K562 (cell line): ENCODE measurements around the gene PRDM4. TPM values are rescaled to one million over a fixed set of nuclear protein-coding genes. Genes with fewer than 3 reads are reported as not detected.

ENCODE experiments used
- ATAC-seq: fragments of 200-7000 bp; cut with Tn5 transposase; 3 replicates; pipeline ENCODE4 v1.9.1; 2020; ENCODE audit warnings: moderate library complexity
- BruUV-seq: library from RNA; stranded (reverse); fragments of 400-500 nt; replicated peaks from 2 replicates; lab custom pipeline; 2021; lab: Mats Ljungman, UMichigan
- CTCF ChIA-PET: fragments of 300-600 bp; formaldehyde crosslinking; extraction: SDS; loops from one replicate; lab custom pipeline; 2021; ENCODE audit warnings: low intra/inter-chr PET ratio; lab: Yijun Ruan, JAX
- POLR2A ChIA-PET: fragments of 300-600, 350-650 bp; sonication (Branson Sonifier 250); formaldehyde crosslinking; extraction: SDS; loops from one replicate; lab custom pipeline; 2021; ENCODE audit warnings: antibody characterized with exemption, inconsistent platforms; lab: Yijun Ruan, JAX
- DNase-seq, 4 experiments: peaks; one replicate each; pipeline versions ENCODE4 v3.0.0 to v3.0.0-alpha.2; 2011 to 2018; ENCODE audit warnings: low spot score in 3 of 4, mixed read lengths in 3 of 4; ENCODE audit errors: extremely low read depth in 1 of 4
- FAIRE-seq: peaks from 2 replicates; lab custom pipeline; 2011; peaks lifted over from hg19 to GRCh38; lab: Jason Lieb, UNC
- H2AFZ ChIP-seq: 2 replicates; pipeline ENCODE4 v1.6.0; 2011; ENCODE audit warnings: low read depth, low read length, control low read depth, inconsistent platforms
- H3K27ac ChIP-seq: fragments of 200-600 bp; 3 replicates; pipeline ENCODE4 v1.8.0; 2011; ENCODE audit warnings: low read depth, mild to moderate bottlenecking, control low read depth, inconsistent platforms, low read length, moderate library complexity, mixed read lengths; ENCODE audit errors: extremely low read depth
- H3K27me3 ChIP-seq, 2 experiments: fragments of 300-600 bp in 1 of 2; 2 replicates in 1 of 2; 3 replicates in 1 of 2; pipeline versions ENCODE4 v1.6.0 to v1.8.0; 2011; ENCODE audit warnings: inconsistent platforms in 2 of 2, low read length in 2 of 2, mild to moderate bottlenecking in 1 of 2, mixed read lengths in 1 of 2, moderate library complexity in 1 of 2; ENCODE audit not compliant: control insufficient read depth in 2 of 2, insufficient read depth in 2 of 2
- H3K36me3 ChIP-seq: fragments of 300-600 bp; 3 replicates; pipeline ENCODE4 v1.8.0; 2011; ENCODE audit warnings: mild to moderate bottlenecking, low read length, inconsistent platforms; ENCODE audit not compliant: control insufficient read depth, insufficient read depth
- H3K4me1 ChIP-seq, 2 experiments: fragments of 200-600 bp in 1 of 2; replicated peaks in 1 of 2; 2 replicates in 1 of 2; 3 replicates in 1 of 2; pipeline versions ENCODE4 v1.5.1 to v1.8.0; 2011; ENCODE audit warnings: inconsistent platforms in 2 of 2, low read length in 2 of 2, mild to moderate bottlenecking in 1 of 2, mixed read lengths in 1 of 2, moderate library complexity in 1 of 2; ENCODE audit not compliant: control insufficient read depth in 2 of 2, insufficient read depth in 2 of 2
- H3K4me2 ChIP-seq: 2 replicates; pipeline ENCODE4 v1.6.1; 2011; ENCODE audit warnings: low read length, control low read depth, inconsistent platforms, mixed read lengths; ENCODE audit not compliant: insufficient read depth
- H3K4me3 ChIP-seq: fragments of 200-600 bp; sonication (generic), shearing (Covaris generic); 2 replicates; pipeline ENCODE4 v1.5.1; 2016; ENCODE audit warnings: control low read depth, inconsistent platforms
- H3K79me2 ChIP-seq: fragments of 200-600 bp; 3 replicates; pipeline ENCODE4 v1.8.0; 2011; ENCODE audit warnings: low read length, inconsistent platforms; ENCODE audit not compliant: control insufficient read depth, insufficient read depth
- H3K9ac ChIP-seq, 2 experiments: 2 replicates each; pipeline versions ENCODE4 v1.6.0 to v1.6.1; 2011; ENCODE audit warnings: low read depth in 2 of 2, low read length in 2 of 2, control low read depth in 1 of 2, inconsistent platforms in 1 of 2, mild to moderate bottlenecking in 1 of 2, mixed read lengths in 1 of 2; ENCODE audit not compliant: insufficient read depth in 1 of 2
- H3K9me1 ChIP-seq: one replicate; pipeline ENCODE4 v1.6.0; 2011; ENCODE audit warnings: inconsistent platforms, mild to moderate bottlenecking, low read length, moderate library complexity; ENCODE audit not compliant: control insufficient read depth, insufficient read depth
- H3K9me3 ChIP-seq: replicated peaks from 2 replicates; pipeline ENCODE4 v1.5.1; 2011; ENCODE audit warnings: low read depth, low read length, inconsistent platforms; ENCODE audit not compliant: control insufficient read depth, insufficient read depth
- H4K20me1 ChIP-seq: replicated peaks from 2 replicates; pipeline ENCODE4 v1.6.1; 2011; ENCODE audit warnings: low read length, inconsistent platforms, mixed read lengths; ENCODE audit not compliant: control insufficient read depth, insufficient read depth
- CHD7 ChIP-seq: fragments of 200-600 bp; sonication (generic); IDR thresholded peaks from one replicate; pipeline ENCODE4 v1.6.1; 2012; ENCODE audit warnings: mild to moderate bottlenecking, low read depth, low read length, inconsistent platforms
- HOMEZ ChIP-seq: fragments of 250-450 bp; sonication (Bioruptor Pico); IDR thresholded peaks from 2 replicates; pipeline ENCODE4 v1.4.0; 2020; ENCODE audit warnings: mild to moderate bottlenecking, moderate library complexity
- IFI16 ChIP-seq: fragments of 250-450 bp; sonication (Bioruptor Pico); IDR thresholded peaks from 2 replicates; pipeline ENCODE4 v2.1.2; 2022; ENCODE audit warnings: mild to moderate bottlenecking, inconsistent platforms
- NFXL1 ChIP-seq: fragments of 450-650 bp; formaldehyde crosslinking; IDR thresholded peaks from 2 replicates; pipeline ENCODE4 v1.4.0; 2021; ENCODE audit warnings: mild to moderate bottlenecking
- ZNF764 ChIP-seq: fragments of 250-450 bp; sonication (Bioruptor Pico); IDR thresholded peaks from 2 replicates; pipeline ENCODE4 v1.4.0; 2020; ENCODE audit warnings: low read depth, mild to moderate bottlenecking, moderate library complexity
- WGBS: fragments of 100-300 bp; shearing (Covaris generic); methylation state at CpG from one replicate; pipeline ENCODE4 v1.1.6; 2016; ENCODE audit warnings: low coverage, mixed read lengths; ENCODE audit not compliant: insufficient coverage; ENCODE audit errors: missing lambda C conversion rate; 5-methylcytosine and 5-hydroxymethylcytosine counted together
- in situ Hi-C: fragments of 300-500 bp; cut with MboI; formaldehyde crosslinking; loops from 4 replicates; pipeline ENCODE4 v1.15.0; 2018; ENCODE audit warnings: inconsistent platforms, mixed read lengths
- intact Hi-C: fragments of 100-400 bp; cut with micrococcal nuclease; formaldehyde crosslinking; loops from 2 replicates; pipeline ENCODE4 v1.14.2; 2022
- polyA plus RNA-seq, 8 experiments: library from polyadenylated mRNA; depleted of rRNA in 4 of 8; stranded (reverse) in 5 of 8; unstranded in 3 of 8; fragments of >200 nt; fragmentation: Nextera tagmentation in 2 of 8; fragmentation: Illumina TruSeq in 1 of 8; extraction: Ambion mirVana in 2 of 8; extraction: Trizol in 1 of 8; gene quantifications; 2 replicates each; pipeline versions ENCODE4 v1.2.1 to v1.2.3, GENCODE V29; 2011 to 2014; ENCODE audit warnings: inconsistent platforms in 1 of 8, missing spikeins in 1 of 8
- total RNA-seq, 7 experiments: library from RNA; depleted of rRNA in 6 of 7; stranded (reverse); fragments of >200 nt in 6 of 7; fragmentation: Illumina TruSeq in 2 of 7; extraction: Trizol in 2 of 7; gene quantifications; 2 replicates each; pipeline versions ENCODE4 v1.2.1 to v1.2.3, GENCODE V29; 2011 to 2021; ENCODE audit warnings: low replicate concordance in 1 of 7
- TF ChIP-seq, protein P1 (sequence below): fragments of 250-450 bp; sonication (Bioruptor Pico); IDR thresholded peaks from 2 replicates; pipeline ENCODE4 v1.4.0; 2020; ENCODE audit warnings: borderline replicate concordance
- TF ChIP-seq, protein P2 (sequence below): fragments of 250-450 bp; sonication (Bioruptor Pico); IDR thresholded peaks from 2 replicates; pipeline ENCODE4 v1.8.0; 2022; ENCODE audit warnings: moderate library complexity, mild to moderate bottlenecking, inconsistent platforms

The PRDM4 gene
- total and polyA plus RNA-seq, 9 of the 15 experiments (the other 6 are each of a cell fraction or from before 2014, with no cell fraction given): 5.9 to 26.0 (median 20.0) TPM

GRCh38 chr12:107767466-107767865 is 6.5 kb upstream of the PRDM4 start:
- CTCF ChIA-PET: no interaction called here
- H2AFZ ChIP-seq: no peak overlapping the region
- no peak overlapping the region for H3K27ac ChIP-seq
- BruUV-seq: no TSS peak
- no peaks in the 10 kb centered on the region for H4K20me1 ChIP-seq
- no peak for TF ChIP-seq HOMEZ (CRISPR knock-in tag)
- TF ChIP-seq, protein P1, sequence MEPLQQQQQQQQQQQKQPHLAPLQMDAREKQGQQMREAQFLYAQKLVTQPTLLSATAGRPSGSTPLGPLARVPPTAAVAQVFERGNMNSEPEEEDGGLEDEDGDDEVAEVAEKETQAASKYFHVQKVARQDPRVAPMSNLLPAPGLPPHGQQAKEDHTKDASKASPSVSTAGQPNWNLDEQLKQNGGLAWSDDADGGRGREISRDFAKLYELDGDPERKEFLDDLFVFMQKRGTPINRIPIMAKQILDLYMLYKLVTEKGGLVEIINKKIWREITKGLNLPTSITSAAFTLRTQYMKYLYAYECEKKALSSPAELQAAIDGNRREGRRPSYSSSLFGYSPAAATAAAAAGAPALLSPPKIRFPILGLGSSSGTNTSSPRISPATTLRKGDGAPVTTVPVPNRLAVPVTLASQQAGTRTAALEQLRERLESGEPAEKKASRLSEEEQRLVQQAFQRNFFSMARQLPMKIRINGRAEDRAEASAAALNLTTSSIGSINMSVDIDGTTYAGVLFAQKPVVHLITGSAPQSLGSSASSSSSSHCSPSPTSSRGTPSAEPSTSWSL (CRISPR knock-in tag): no peak
- no peak for TF ChIP-seq ZNF764
- TF ChIP-seq, protein P2, sequence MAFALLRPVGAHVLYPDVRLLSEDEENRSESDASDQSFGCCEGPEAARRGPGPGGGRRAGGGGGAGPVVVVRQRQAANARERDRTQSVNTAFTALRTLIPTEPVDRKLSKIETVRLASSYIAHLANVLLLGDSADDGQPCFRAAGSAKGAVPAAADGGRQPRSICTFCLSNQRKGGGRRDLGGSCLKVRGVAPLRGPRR (CRISPR knock-in tag): no peak
- no peak for TF ChIP-seq CHD7
- no peak for TF ChIP-seq NFXL1 (CRISPR knock-in tag)
- TF ChIP-seq IFI16 (CRISPR knock-in tag): no peak
- TF ChIP-seq, all 486 proteins: peak for 0
- Histone ChIP-seq H3K4me2 (no peak overlapping the region), H3K79me2 (no peaks in the 10 kb centered on the region), H3K36me3 (no peaks in the 10 kb centered on the region), H3K4me1 (no peaks in the 10 kb centered on the region), H3K9me3 (no peaks in the 10 kb centered on the region), H3K9me1 (no peaks in the 10 kb centered on the region), H3K4me3 (no peak overlapping the region), H3K9ac (no peak overlapping the region), H3K27me3 (peaks cover 7 to 15% of the 10 kb centered on the region in 2 experiments; a peak in 2 of 5 replicates)
- POLR2A ChIA-PET: interaction anchor here (0.6 kb wide), 1 partner anchor 632 kb away, joined by 3 read pairs; no protein-coding TSS in a partner anchor
- DNase-seq (no peak), FAIRE-seq (no peak), ATAC-seq (no peak)
- whole genome bisulfite sequencing: 2% methylated on average over 5 of the region's 5 CpGs
- intact Hi-C loops (no loop called here), in situ Hi-C loops (no loop called here)
